CMK (cell line): ENCODE measurements around the gene MFAP4.

Source experiments
- DNase-seq: peaks from one replicate; pipeline ENCODE4 v3.0.0-alpha.2; 2010; ENCODE audit warnings: low read depth

The MFAP4 gene

GRCh38 chr17:19385521-19385983 lies 1.4 kb downstream of the MFAP4 start:
- DNase-seq: no peak

DNA sequence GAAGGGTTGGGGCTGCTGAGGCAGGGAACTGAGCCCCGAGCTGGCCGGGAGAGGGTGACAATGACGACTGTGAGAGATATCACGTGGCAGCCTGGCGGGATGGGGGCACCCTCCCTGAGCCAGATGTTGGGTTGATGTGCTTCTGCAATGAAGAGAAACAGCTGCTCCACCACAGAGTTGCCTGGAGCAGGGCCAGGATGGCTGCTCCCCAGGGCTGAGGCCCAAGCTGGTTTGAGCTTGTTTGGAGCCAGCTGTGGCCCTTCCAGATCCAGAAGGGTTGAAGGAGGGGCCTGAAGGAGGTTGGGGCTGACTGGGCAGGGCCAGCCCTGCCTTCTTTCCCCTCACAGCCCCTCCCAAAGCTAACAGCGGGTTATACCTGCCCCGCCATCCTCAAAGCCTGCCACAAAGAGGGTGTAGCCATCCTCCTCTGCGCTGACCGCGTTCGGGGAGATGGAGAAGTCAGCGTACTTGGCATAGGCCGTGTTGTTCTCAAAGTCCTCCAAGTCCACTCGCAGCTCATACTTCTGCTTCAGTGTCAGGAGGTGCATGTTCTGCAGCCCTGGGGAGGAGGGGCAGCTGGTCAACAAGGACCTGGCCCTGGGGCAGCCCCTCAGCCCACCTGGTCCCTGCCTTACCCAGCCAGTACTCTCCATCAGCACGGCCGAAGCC lies 2.1 kb downstream of the MFAP4 start:
- no peak for DNase-seq

DNA sequence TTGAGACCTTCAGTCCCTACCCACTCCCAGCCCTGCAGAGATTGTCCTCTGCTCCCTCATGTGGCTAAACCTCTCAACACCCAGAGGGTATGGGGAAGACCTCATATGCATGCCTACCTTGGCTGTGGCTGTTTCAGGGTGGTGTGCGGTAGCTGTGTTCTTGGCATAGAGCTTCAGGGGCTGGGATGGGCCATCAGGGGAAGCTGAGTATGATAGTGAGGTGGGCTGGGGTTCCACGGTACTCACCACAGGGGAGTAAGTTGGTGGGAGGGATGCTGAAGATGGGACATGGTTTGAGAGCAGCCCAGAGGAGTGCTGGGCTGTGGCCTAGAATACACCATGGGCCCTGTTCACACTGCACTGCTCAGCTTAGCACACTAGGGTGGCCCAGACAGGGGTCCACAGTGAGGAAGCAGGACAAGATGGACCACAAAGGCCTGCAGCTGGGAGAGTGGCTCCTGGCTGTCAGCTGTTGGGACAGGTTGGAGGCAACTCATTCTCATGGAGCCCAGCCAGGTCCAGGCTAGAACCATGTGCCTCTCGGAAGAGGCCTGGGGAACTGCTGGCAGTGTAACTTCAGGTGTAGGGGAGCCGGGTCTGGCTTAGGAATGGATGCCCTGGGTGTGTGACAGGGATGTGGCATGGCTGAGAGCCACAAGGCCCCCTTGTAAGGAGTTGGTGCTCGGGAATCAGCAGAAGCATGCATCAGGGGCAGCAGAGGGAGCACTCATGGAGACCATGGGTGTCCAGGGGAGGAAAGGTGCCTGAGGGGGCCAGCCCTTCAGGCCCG lies 3.1 kb downstream of the MFAP4 start:
- DNase-seq: no peak

- no peak for DNase-seq
These were observed 4.2 kb downstream of the MFAP4 start for GRCh38 chr17:19382531-19383444.

DNA sequence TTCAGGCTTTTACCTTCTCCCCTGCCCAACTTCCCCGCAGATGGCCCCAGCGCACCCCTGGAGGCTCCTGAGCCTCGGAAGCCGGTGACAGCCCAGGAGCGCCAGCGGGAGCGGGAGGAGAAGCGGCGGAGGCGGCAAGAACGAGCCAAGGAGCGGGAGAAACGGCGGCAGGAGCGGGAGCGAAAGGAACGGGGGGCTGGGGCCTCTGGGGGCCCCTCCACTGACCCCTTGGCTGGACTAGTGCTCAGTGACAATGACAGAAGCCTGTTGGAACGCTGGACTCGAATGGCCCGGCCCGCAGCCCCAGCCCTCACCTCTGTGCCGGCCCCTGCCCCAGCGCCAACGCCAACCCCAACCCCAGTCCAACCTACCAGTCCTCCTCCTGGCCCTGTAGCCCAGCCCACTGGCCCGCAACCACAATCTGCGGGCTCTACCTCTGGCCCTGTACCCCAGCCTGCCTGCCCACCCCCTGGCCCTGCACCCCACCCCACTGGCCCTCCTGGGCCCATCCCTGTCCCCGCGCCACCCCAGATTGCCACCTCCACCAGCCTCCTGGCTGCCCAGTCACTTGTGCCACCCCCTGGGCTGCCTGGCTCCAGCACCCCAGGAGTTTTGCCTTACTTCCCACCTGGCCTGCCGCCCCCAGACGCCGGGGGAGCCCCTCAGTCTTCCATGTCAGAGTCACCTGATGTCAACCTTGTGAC lies 5.1 kb downstream of the MFAP4 start:
- no peak for DNase-seq

DNA sequence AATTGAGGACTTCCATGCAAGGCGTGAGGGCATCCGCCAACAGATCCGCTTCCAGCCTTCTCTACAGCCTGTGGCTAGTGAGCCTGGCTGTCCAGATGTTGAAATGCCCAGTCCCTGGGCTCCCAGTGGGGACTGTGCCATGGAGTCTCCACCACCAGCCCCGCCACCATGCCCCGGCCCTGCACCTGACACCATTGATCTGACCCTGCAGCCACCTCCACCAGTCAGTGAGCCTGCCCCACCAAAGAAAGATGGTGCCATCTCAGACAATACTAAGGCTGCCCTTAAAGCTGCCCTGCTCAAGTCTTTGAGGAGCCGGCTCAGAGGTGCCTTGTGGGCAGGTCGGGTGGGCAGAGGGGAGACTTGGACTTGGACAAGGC lies 5.6 kb downstream of the MFAP4 start:
- DNase-seq: no peak

GRCh38 chr17:19380481-19381301 lies 6.3 kb downstream of the MFAP4 start:
- DNase-seq: no peak

DNA sequence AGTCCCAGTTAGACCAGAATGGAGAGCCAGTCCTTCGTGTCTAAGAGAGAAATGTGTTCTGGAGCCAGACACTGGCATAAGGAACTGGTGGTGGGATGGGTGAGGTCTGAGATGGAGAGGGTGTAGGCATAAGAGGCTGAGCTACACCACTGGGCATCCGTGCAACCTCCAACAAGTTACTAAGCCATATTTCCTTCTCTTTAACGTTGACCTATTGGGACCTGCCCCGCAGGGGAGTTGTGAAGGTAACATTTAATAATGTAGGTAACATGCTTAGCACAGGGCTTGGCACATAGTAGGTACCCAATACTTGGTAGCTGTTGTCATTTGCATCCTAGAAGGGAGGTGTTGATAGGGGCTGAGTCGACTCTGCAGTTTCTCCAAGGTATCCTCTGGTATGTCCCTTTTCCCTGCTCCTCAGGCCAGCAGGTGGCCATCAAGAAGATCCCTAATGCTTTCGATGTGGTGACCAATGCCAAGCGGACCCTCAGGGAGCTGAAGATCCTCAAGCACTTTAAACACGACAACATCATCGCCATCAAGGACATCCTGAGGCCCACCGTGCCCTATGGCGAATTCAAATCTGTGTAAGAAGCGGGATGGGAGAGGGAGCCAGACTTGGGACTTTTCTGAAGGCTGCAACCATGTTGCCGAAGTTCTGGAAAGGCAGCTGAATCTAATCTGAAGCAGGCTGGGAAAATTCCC lies 7.5 kb downstream of the MFAP4 start:
- DNase-seq: no peak

- no peak for DNase-seq
These were observed 8.3 kb downstream of the MFAP4 start, which contains the start of gene MAPK7 for GRCh38 chr17:19378416-19379360. TSS of gene MAPK7 (plus strand) at chr17:19378498. CDS start at chr17:19378901, 403 bp downstream.

DNA sequence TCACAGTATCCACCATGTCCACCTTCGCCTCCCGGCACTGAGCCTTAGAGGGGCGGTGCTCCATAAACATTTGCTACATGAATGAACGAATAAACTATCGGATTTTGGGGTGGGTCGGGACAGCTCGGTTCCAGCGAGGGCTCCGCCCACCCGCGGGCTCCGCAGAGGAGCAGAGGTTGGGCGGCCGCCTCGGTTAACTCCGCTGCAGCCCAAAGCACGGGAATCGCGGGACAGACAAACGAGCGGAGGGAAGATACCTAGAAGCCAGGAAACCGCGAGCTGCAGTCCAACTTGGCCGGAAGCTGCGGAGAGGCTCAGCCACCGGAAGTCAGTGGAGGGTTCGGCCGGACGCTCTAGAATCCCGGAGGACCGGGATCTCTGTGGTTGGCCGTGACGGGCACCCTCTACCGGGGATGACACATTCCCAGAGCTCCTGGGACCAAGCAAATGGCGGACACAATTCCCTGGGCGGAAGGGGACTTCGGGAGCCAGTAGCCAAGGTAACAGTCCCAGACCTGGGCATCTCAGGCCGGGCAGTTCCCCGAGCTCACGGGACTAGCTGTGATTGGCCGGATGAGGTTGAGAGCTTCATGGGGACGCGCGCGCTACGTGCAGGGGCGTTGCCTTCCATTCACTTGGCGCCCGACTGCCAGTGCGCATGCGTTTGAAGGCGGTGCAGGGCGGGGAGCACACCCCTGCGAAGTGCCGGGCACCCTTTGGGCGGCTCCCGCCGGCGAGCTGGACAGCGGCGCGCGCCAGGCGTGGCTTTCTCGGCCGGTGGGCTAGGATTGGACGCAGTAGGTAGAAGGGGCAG lies 9.2 kb downstream of the MFAP4 start:
- peak; percentile 97 for DNase-seq

GRCh38 chr17:19376811-19377210 lies 10.2 kb downstream of the MFAP4 start:
- DNase-seq: no peak

- DNase-seq: no peak
These were observed 11.3 kb downstream of the MFAP4 start for GRCh38 chr17:19375732-19376131.

- DNase-seq: no peak
These were observed 12.9 kb downstream of the MFAP4 start for GRCh38 chr17:19374136-19374535.

DNA sequence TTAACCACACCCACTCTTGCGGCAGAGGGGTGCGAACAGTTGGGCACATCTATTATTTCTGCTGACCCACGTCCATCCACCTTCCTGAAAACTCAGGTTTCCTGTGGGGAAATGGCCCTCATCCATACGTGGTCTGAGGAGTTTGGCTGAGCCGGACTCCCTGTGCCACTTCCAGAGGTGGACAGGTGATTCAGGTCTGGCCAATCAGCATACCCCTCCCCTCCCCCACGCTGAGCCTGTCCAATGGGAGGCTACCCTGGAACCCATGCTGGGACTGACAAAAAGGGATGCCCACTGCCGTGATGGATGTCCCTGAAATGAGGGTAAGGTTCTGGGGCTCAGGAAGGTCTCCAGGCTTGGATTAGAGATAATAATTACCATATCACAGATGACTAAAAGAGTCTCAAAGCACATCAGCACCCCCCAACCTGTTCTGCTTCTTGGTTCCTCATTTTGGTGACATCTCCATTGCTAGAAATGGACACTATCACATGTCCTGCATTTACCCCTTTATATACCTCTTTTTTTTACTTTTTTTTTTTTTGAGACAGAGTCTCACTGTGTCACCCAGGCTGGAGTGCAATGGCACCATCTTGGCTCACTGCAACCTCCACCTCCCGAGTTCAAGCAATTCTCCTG lies 14.0 kb downstream of the MFAP4 start:
- DNase-seq: no peak

GRCh38 chr17:19372439-19372838 lies 14.6 kb downstream of the MFAP4 start:
- no peak for DNase-seq

- DNase-seq: no peak
These were observed 15.0 kb downstream of the MFAP4 start for GRCh38 chr17:19372011-19372370.

DNA sequence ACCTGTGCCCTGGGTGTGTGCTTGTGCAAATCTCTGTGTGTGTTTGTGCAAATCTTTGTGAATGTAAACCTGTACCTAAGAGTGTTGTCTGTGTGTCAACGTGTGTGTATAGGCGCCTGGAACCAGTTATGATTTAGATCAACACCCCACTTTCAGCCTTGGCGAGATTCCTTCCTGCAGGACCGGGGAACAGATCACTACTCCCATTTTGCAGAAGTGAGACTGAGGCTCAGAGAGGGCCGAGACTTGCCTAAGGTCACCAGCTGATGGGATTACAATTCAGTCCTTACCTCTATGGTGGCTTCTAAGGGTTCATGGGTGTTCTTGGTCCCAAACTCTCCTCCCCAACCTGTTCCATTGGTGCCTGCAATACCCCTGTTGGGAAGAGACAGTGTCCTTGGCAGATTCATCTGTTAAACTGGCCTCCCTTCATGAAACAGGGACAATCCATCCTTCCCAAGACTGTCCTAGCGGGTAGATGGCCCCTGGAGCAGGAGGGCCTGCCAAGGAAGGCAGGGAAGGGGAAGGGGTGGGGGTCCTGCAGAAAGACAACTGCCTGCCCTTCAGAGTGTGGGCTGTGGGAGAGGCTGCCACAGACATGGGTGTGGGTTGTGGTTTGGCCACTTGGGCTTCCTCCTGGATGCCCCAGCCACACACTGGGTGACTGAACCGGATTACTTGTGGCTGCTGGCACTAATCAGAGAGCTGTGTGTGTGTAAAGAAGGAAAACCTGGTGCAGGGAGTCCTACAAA lies 15.6 kb downstream of the MFAP4 start:
- peak; percentile 46 for DNase-seq
